HG03521 (cell line): Measurements from ENCODE around the gene ADCK2.
A peak's percentile ranks its signal among the peaks of the same experiment; 100 is the strongest.
"Not testable (repeated sequence)": the region's sequence is repeated elsewhere in the genome, so short reads cannot be mapped to it uniquely, and the experiment has no call there.

Source experiments
- ATAC-seq: cut with Tn5 transposase; IDR thresholded peaks from one replicate; pipeline ENCODE4 v1.9.1; 2021; ENCODE audit warnings: mild to moderate bottlenecking, moderate library complexity; ENCODE audit not compliant: unreplicated experiment

ADCK2 gene

DNA sequence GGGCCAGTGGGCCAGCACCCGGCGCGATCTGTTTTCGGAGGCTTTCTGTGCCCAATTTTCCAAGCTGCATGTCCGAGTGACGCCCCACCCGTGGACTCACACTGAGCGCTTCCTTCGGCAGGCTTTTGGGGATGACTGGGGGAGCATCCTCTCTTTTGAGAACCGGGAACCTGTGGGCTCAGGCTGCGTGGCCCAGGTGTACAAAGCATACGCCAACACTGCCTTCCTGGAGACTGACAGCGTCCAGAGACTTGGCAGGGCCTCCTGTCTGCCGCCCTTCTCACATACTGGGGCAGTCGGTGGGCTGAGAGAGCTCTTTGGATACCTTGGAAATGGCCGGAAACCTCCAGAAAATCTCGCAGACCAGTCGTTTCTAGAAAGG lies 1.0 kb downstream of the ADCK2 start:
- no peak for ATAC-seq

DNA sequence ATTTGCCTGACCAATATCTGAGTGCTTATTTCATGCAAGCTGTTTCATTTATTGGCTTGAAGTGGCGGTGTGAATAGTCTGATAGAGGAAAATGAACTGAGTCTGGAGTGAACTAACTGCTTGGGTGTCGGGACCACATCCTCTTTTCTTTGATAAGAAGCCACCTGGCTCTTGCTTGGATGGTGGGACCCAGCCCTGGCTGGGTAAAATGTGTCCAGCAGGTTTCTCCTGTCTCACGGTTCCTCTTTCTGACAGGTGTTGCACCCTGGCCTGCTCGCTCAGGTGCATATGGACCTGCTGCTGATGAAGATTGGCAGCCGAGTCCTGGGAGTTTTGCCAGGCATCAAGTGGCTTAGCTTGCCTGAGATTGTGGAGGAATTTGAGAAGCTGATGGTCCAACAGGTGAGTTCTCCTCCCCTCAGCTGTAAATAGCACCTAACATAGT lies 1.6 kb downstream of the ADCK2 start:
- no peak for ATAC-seq

- no peak for ATAC-seq
Observed at GRCh38 chr7:140674899-140675701, 2.4 kb downstream of the ADCK2 start.

GRCh38 chr7:140675726-140676125 lies 3.0 kb downstream of the ADCK2 start:
- ATAC-seq, result no peak

GRCh38 chr7:140676306-140676705 lies 3.6 kb downstream of the ADCK2 start:
- ATAC-seq, result peak; percentile 48

DNA sequence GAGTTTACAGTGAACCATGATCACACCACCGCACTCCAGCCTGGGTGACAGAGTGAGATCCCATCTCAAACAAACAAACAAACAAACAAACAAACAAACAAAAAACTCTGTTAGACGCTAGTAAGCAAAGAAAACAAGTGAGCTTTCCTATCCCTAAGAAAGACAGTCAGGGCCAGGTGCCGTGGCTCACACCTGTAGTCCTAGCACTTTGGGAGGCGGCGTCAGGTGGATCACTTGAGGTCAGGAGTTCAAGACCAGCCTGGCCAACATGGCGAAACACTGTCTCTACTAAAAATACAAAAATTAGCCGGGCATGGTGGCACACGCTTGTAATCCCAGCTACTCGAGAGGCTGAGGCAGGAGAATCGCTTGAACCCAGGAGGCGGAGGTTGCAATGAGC lies 4.2 kb downstream of the ADCK2 start:
- not testable (repeated sequence) for ATAC-seq

DNA sequence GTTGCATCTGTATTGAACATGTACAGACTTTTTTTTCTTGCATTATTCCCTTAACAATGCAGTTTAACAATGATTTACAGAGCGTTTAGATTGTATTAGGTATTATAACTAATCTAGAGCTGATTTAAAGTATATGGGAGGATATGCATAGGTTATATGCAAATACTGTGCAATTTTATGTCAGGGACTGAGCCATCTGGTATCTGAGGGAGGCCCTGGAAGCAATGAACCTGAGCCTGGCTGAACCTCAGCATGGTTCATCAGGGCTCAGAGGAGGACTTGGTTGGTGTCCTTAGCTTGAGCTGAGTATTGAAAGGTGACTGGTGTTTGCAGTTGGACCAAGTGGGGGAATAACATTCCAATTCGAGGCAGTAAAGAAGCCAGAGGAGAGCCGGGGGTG lies 4.8 kb downstream of the ADCK2 start:
- no peak for ATAC-seq

- ATAC-seq, result no peak
Observed at GRCh38 chr7:140678081-140678815, 5.5 kb downstream of the ADCK2 start.

GRCh38 chr7:140678816-140679130 lies 6.0 kb downstream of the ADCK2 start:
- ATAC-seq, result no peak

DNA sequence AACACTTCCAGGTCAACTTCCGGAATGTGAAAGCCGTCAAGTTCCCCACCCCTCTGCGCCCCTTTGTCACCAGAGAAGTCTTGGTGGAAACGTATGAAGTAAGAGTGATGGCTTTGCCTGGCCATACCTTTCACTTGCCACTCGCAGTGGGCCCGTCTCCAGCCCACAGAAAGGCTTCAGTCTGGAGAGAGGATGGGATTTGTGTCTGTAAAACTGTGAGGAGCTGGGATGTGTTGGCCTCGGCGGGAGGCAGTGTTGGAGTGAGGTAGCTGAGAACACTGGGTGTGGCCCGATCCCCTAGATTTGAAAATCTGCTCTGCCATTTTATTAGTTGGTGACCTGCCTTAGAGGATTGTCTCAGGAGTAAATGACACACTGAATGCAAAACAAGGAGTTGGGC lies 6.4 kb downstream of the ADCK2 start:
- ATAC-seq, result no peak

DNA sequence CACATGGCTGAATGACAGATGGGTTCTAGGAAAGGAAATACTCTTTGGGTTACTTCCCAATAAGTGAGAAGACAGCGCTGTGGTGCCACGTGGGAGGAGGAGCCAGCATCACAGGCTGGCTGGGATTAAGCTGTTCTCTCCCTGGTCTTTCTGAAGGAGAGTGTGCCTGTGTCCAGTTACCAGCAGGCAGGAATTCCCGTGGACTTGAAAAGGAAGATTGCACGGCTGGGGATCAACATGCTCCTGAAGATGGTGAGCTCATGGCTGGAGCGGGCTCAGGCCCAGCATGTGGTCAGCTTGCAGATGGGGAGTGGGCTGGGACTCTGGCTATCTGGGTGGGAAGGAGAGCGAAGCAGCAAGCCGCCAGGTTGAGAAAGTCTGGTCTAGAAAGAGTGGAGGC lies 8.1 kb downstream of the ADCK2 start:
- no peak for ATAC-seq

DNA sequence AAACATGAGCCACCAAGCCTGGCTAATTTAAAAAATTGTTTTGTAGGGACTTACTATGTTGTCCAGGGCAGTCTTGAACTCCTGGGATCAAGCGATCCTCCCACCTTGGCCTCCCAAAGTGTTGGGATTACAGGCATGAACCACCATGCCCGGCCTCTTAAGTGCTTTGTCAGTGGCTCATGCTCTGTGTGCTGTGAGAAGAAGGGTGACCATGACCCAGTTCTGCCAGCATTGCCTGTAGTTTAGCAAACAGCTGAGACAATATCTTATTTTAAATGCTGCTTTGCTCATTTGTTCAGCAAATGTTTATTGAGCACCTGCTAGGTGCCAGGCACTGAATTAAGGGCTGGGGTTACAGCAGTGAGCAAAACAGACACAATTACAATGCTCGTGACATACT lies 9.0 kb downstream of the ADCK2 start:
- ATAC-seq, result no peak

- ATAC-seq, result no peak
Observed at GRCh38 chr7:140683657-140684056, 10.9 kb downstream of the ADCK2 start.

DNA sequence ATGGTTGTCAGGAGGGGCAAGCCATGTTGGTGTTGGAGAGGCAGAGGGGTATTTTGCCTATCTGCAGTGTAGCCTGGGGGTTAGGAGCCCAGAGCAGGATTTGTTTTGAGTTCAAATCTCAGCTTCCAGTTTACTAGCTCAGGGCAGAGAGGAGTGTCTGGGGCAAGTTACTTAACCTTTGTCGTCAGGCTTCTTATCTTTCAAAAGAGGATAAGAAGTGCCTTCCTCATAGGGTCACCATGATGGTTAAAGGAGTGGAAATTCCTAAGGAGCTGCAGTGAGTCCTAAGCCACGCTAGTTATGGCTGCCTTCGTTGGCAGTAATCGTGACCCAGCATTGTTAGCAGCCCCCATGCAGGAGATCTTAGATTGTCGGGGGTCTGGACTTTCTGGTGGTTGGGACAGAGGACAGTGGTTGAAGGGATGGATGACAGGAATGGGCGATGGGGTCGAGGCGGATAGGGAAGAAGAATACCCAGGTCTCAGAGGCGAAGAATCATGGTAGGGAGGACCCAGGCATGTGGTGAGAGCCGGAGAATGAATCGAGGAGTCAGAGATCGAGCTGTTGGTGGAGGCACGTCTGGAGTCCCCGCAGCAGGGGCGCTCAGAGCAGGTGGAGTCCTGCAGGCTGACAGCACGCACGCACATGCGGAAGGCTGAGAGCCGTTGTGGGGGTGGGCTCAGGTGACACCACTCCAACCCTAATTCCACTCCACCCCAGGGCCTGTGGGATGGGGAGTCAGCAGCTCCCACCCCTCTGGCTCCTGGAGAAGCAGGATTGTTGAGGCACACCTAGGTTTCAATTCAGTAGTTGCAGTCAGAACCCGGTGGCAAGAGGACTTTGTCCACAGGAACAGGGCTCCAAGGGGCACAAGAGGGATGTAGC lies 11.6 kb downstream of the ADCK2 start:
- ATAC-seq, result no peak

DNA sequence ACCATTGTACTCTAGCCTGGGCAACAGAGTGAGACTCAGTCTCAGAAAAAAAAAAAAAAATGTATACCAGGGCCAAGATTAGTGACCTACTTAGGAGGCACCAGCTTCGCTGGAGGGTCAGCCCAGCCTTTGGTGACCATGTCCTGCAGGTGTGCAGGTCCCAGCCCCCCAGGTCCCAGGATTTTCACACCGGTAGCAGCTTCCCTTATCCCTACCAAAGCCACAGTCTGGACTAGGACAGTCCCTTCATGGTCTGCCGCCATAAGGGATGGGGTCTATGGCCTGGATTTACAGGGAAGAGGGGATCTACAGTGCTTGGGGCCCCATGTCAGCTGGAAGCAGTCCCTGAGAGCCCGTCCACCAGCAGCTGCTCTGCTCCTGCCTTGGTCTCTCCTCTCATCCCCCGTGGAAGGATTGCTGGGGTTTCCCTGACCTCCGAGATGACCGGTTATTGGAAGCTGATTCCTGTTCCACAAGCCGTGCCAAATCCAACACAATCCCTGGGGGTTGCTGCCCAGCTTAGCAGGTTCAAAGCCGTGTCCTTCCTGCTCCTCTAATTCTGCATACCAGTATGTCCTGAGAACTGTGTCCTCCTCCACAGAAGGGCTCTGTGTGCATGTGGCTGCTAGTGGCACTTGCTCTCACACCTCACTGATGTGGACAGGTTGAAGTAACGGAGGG lies 12.8 kb downstream of the ADCK2 start:
- ATAC-seq, result no peak

- ATAC-seq, result no peak
Observed at GRCh38 chr7:140686921-140687320, 14.2 kb downstream of the ADCK2 start.

- ATAC-seq, result no peak
Observed at GRCh38 chr7:140688341-140688740, 15.6 kb downstream of the ADCK2 start.

DNA sequence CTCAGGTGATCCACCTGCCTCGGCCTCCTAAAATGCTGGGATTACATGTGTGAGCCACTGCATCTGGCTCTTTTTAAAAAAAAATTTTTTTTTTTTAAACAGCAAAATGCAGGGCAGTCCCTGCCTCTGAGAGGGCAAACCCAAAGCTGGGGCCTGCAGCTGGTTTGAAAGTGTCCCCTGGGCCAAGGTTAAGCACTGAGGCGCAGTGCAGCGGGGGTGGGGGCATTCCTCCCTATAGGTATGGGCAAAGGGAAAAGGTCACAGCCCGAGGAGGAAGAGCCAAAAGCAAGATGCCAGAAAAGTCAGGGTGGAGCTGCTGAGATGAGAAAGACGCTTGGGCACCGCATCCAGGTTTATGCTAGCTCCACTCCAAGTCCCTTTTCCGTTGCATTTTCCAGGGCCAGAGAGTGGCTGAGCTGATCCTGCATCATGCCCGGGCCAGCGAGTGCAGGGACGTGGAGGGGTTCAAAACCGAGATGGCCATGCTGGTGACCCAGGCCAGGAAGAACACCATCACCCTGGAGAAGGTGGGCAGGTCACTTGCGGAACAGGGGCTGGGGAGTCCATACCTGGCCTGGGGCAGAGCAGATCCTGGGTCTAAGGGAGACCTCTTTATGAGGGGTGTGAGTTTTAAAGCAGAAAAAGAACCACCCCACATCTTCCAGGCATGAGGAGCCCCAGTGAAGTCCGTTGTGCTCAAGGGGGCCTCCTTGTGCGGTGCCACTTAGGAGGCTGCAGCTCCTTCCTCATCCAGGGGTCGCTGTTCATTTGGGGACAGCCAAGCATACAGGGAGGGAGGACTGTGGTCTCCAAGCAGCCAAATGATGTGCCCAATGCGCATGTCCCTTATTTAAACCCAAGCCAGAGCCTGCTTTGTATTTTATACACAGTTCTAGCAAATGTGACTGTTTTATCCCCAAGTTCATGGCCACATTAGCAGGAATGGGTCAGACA lies 16.7 kb downstream of the ADCK2 start:
- no peak for ATAC-seq

DNA sequence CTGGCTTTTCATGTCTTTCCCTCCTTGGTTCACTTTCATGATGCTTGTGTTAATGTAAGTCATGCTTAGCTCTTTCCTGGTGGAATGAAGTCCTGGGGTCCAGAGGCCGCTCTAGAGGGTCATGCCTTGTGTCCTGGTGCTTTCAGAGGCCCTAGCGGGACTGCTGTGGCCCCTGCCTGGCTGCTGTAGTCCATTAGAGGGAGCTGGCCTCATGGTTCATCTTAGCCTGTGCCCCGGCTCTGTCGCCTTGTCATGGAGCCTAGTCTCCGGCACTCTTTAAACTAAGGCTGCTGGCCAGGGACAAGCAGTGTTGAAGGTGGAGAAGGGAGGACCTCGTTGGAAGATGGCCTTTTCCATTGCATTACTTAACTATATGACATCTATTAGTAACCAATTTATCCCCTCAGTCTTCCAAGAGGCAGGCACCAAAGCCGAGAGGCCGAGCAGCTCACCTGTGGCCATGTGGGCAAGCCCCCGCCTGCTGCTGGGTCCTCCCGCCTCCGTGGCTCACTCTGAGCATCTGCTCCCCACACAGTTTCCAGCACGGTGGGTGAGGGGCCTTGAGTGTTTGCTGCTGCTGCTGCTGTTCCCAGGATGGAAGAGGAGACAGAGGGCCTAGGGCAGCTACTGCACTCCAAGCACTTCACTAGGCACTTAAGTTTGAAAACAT lies 18.8 kb downstream of the ADCK2 start:
- ATAC-seq, result no peak
